ENCODE measurements around the gene MKLN1. TPM values are rescaled to one million over a fixed set of nuclear protein-coding genes. Genes with fewer than 3 reads are reported as not detected.

The MKLN1 gene
- total and polyA plus RNA-seq, 2 donors (not counting 1 experiment from before 2014, with no cell fraction given): 8.5 to 68.4 TPM

DNA sequence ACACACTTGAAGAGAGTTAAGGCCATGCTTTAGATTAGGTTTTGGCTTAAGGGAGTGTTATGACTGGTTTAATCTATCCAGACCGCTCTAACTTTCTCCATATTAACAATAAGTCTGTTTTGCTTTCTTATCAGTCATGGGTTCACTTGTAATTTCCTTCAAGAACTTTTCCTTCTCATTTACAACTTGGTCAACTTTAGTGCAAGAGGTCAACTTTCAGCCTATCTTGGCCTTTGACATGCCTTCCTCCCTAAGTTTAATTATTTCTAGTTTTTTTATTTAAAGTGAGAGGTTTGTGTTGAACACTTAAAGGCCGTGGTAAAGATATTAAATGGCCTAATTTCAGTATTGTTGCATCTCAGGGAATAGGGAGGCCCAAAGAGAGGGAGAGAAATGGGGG lies 75.6 kb downstream of the MKLN1 start:
- POLR2A ChIA-PET: no interaction called here
- DNase-seq (no peak), ATAC-seq (ENCODE audit: low read depth) (no peak)
- H3K9me3 ChIP-seq (ENCODE audit: control extremely low read depth in 1 of 3, control insufficient read depth in 2 of 3, insufficient read depth in 1 of 3, low read length in 2 of 3): peaks cover 0 to 2% (median 0%) of the 10 kb centered on the region in 3 donors
- TF ChIP-seq EZH2 (IDR thresholded peaks at IDR 0.05; ENCODE audit: borderline replicate concordance, insufficient read depth, low read depth, low read length, poor library complexity, severe bottlenecking): no peak
- TF ChIP-seq, protein P1, sequence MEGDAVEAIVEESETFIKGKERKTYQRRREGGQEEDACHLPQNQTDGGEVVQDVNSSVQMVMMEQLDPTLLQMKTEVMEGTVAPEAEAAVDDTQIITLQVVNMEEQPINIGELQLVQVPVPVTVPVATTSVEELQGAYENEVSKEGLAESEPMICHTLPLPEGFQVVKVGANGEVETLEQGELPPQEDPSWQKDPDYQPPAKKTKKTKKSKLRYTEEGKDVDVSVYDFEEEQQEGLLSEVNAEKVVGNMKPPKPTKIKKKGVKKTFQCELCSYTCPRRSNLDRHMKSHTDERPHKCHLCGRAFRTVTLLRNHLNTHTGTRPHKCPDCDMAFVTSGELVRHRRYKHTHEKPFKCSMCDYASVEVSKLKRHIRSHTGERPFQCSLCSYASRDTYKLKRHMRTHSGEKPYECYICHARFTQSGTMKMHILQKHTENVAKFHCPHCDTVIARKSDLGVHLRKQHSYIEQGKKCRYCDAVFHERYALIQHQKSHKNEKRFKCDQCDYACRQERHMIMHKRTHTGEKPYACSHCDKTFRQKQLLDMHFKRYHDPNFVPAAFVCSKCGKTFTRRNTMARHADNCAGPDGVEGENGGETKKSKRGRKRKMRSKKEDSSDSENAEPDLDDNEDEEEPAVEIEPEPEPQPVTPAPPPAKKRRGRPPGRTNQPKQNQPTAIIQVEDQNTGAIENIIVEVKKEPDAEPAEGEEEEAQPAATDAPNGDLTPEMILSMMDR (IDR thresholded peaks at IDR 0.05): no peak
- no peak overlapping the region for H3K9ac ChIP-seq (ENCODE audit: low read length)
- no peak overlapping the region for H3K4me3 ChIP-seq (ENCODE audit: control extremely low read depth in 1 of 5, extremely low read depth in 1 of 5, insufficient read depth in 1 of 5, low read depth in 2 of 5, low read length in 4 of 5)
- H3K4me1 ChIP-seq (ENCODE audit: control insufficient read depth in 2 of 2, insufficient read depth in 2 of 2, low read length in 2 of 2): no peaks in the 10 kb centered on the region
- H3K79me2 ChIP-seq (ENCODE audit: control insufficient read depth, insufficient read depth, low read length): peaks cover 7% of the 10 kb centered on the region
- CTCF ChIA-PET: no interaction called here
- no peak overlapping the region for H3K27ac ChIP-seq (ENCODE audit: low read length in 2 of 2)
- Mint-ChIP-seq H3K4me3 (no peak overlapping the region), H3K27me3 (no peaks in the 10 kb centered on the region), H3K9me3 (ENCODE audit: insufficient read depth) (peaks cover 6% of the 10 kb centered on the region), H3K4me1 (peaks cover 15% of the 10 kb centered on the region), H3K27ac (no peak overlapping the region)
- no CpG with 5 or more reads among the region's 2 CpGs for WGBS (ENCODE audit: insufficient coverage)
- H3K27me3 ChIP-seq (replicated peaks in 1 of 4; ENCODE audit: control extremely low read depth in 1 of 4, control insufficient read depth in 3 of 4, insufficient read depth in 4 of 4, low read length in 3 of 4): no peaks in the 10 kb centered on the region
- no peaks in the 10 kb centered on the region for H4K20me1 ChIP-seq (ENCODE audit: control insufficient read depth, insufficient read depth, low read length, poor library complexity, severe bottlenecking)
- H3K36me3 ChIP-seq (replicated peaks in 1 of 2; ENCODE audit: control extremely low read depth in 1 of 2, control insufficient read depth in 1 of 2, extremely low read depth in 1 of 2, insufficient read depth in 2 of 2, low read length in 1 of 2): peaks cover 2 to 29% of the 10 kb centered on the region in 2 experiments
- no peak overlapping the region for H3K4me2 ChIP-seq (replicated peaks; ENCODE audit: low read depth, low read length, poor library complexity, severe bottlenecking)
- H2AFZ ChIP-seq (ENCODE audit: insufficient read depth, low read depth, low read length, poor library complexity, severe bottlenecking): no peak overlapping the region
- intact Hi-C loops (cut with micrococcal nuclease): no loop called here

DNA sequence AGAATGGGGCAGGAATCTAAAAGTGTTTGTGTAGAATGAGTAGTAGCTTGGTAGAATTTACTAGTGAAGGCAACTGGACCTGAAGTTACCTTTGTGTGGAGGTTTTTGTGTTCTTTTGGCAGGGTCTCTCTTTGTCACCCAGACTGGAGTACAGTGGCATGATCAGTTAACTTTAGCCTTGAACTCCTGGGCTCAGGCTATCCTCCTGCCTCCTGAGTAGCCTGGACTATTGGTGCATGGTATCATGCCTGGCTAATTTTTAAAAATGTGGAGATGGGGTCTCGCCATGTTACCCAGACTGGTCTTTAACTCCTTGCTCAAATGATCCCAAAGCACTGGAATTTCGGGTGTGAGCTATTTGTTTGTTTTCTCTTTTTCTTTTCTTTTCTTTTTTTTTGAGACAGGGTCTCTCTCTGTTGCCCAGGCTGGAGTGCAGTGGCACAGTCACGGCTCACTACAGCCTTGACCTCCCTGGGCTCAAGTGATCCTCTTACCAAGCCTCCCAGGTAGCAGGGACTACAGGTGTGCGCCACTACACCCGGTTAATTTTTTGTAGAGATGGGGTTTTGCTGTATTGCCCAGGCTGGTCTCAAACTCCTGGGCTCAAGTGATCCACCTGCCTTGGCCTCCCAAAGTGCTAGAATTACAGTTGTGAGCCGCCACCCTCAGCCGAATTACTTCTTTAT lies 76.7 kb downstream of the MKLN1 start:
- Mint-ChIP-seq H3K4me1 (peaks cover 15% of the 10 kb centered on the region), H3K27ac (no peak overlapping the region), H3K9me3 (ENCODE audit: insufficient read depth) (peaks cover 6% of the 10 kb centered on the region), H3K4me3 (no peak overlapping the region), H3K27me3 (no peaks in the 10 kb centered on the region)
- ATAC-seq (ENCODE audit: low read depth) (no peak), DNase-seq (no peak)
- TF ChIP-seq, protein P1 (IDR thresholded peaks at IDR 0.05): no peak
- no peak for TF ChIP-seq EZH2 (IDR thresholded peaks at IDR 0.05; ENCODE audit: borderline replicate concordance, insufficient read depth, low read depth, low read length, poor library complexity, severe bottlenecking)
- H3K27ac ChIP-seq (ENCODE audit: low read length in 2 of 2): no peak overlapping the region
- H3K9me3 ChIP-seq (ENCODE audit: control extremely low read depth in 1 of 3, control insufficient read depth in 2 of 3, insufficient read depth in 1 of 3, low read length in 2 of 3): peaks cover 0 to 2% (median 0%) of the 10 kb centered on the region in 3 donors
- H3K36me3 ChIP-seq (replicated peaks in 1 of 2; ENCODE audit: control extremely low read depth in 1 of 2, control insufficient read depth in 1 of 2, extremely low read depth in 1 of 2, insufficient read depth in 2 of 2, low read length in 1 of 2): peaks cover 2 to 20% of the 10 kb centered on the region in 2 experiments
- no peaks in the 10 kb centered on the region for H4K20me1 ChIP-seq (ENCODE audit: control insufficient read depth, insufficient read depth, low read length, poor library complexity, severe bottlenecking)
- no CpG with 5 or more reads among the region's 7 CpGs for WGBS (ENCODE audit: insufficient coverage)
- H3K9ac ChIP-seq (ENCODE audit: low read length): no peak overlapping the region
- no peaks in the 10 kb centered on the region for H3K4me1 ChIP-seq (ENCODE audit: control insufficient read depth in 2 of 2, insufficient read depth in 2 of 2, low read length in 2 of 2)
- H3K4me2 ChIP-seq (replicated peaks; ENCODE audit: low read depth, low read length, poor library complexity, severe bottlenecking): no peak overlapping the region
- no peaks in the 10 kb centered on the region for H3K27me3 ChIP-seq (replicated peaks in 1 of 4; ENCODE audit: control extremely low read depth in 1 of 4, control insufficient read depth in 3 of 4, insufficient read depth in 4 of 4, low read length in 3 of 4)
- H3K79me2 ChIP-seq (ENCODE audit: control insufficient read depth, insufficient read depth, low read length): peaks cover 7% of the 10 kb centered on the region
- ChIA-PET POLR2A (no interaction called here), CTCF (no interaction called here)
- H3K4me3 ChIP-seq (ENCODE audit: control extremely low read depth in 1 of 5, extremely low read depth in 1 of 5, insufficient read depth in 1 of 5, low read depth in 2 of 5, low read length in 4 of 5): no peak overlapping the region
- no peak overlapping the region for H2AFZ ChIP-seq (ENCODE audit: insufficient read depth, low read depth, low read length, poor library complexity, severe bottlenecking)
- intact Hi-C loops (cut with micrococcal nuclease): no loop called here

All from B cell (primary cell).